Measurements from ENCODE around the gene DERL3. TPM values are rescaled to one million over a fixed set of nuclear protein-coding genes. Genes with fewer than 3 reads are reported as not detected.

The DERL3 gene
- total and polyA plus RNA-seq, 2 experiments from 2014 or later, result 0.73 to 1.2 TPM

DNA sequence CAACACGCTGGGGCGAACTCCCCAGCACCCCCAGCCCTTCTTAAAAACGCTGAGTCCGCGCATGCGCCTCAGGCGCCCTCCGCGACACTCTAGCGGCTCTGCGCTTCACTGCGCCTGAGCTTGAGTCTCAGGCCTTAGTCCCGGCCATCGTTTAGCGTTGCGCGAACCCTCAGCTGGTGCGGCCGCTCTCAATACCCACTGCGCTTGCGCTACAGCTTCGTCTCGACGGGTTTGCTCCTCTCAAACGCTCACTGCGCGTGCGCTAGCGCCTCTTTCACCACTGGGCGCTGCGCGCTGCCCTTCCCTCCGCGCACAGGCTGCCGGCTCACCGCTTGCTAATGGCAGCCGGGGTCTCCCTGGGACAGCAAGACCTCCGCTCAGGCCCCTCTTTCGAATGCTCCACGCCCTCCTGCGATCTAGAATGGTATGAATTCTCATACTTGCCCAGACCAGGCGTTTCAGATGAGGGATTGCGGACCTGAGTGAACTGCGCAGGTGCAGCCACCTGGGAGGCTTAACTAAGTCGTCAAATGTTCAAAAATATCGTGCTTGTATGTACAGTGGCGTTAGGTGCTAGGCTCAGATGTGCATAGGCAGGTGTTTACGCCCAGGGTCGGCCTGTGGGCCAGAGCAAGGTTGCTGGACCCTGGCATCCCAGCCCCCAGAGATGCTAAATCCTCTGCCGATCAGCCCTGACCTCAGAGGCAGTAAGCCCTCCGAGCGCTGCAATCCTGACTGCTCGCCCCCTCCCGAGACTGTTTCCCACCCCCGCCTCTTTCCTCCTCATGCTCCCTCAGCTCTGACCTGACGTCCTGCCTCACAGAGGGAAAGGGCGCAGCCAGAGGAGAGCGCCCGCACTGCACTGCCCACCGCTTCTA is 19.0 kb upstream of the DERL3 start, which contains the start of gene SLC2A11:
TSS of gene SLC2A11 (plus strand) at position 270 of the 878 bp plus-strand sequence. CDS start at position 395, 125 bp downstream.
- no peaks in the 10 kb centered on the region for H3K36me3 ChIP-seq (ENCODE audit: low read depth)
- in situ Hi-C loops (cut with MboI), result no loop called here
- peak within 1 kb of the TSS; percentile 72 for H3K9ac ChIP-seq
- DNase-seq, result peak; percentile 100
- H4K20me1 ChIP-seq (ENCODE audit: insufficient read depth), result no peaks in the 10 kb centered on the region
- peak within 1 kb of the TSS; percentile 100 for H2AFZ ChIP-seq
- peak within 1 kb of the TSS; percentile 91 for H3K4me3 ChIP-seq
- no peaks in the 10 kb centered on the region for H3K27me3 ChIP-seq (replicated peaks; ENCODE audit: insufficient read depth)
- H3K79me2 ChIP-seq (ENCODE audit: insufficient read depth), result no peaks in the 10 kb centered on the region
- H3K27ac ChIP-seq, result peak within 1 kb of the TSS; percentile 43
- WGBS, 2 experiments (ENCODE audit: low coverage in 1 of 2, low lambda C conversion rate in 2 of 2, missing lambda C conversion rate in 2 of 2), result 2 to 3% methylated on average over 56 to 58 of the region's 60 CpGs
- no peaks in the 10 kb centered on the region for H3K9me3 ChIP-seq (ENCODE audit: low read depth)
- TF ChIP-seq EZH2phosphoT487 (IDR thresholded peaks at IDR 0.05; ENCODE audit: insufficient read depth, low read depth) (no peak), EZH2 (IDR thresholded peaks at IDR 0.05; ENCODE audit: insufficient read depth, poor library complexity, severe bottlenecking) (no peak)
- no peaks in the 10 kb centered on the region for H3F3A ChIP-seq (ENCODE audit: insufficient read depth)
- peaks cover 3% of the 10 kb centered on the region; the same call in 1 of the 2 replicates for H3K4me1 ChIP-seq (ENCODE audit: insufficient read depth)
- H3K9me2 ChIP-seq (ENCODE audit: insufficient read depth), result no peaks in the 10 kb centered on the region
- peak within 1 kb of the TSS; percentile 96 for H3K4me2 ChIP-seq (ENCODE audit: unreplicated experiment)

GRCh38 chr22:23856721-23857605 is 18.2 kb upstream of the DERL3 start:
- Histone ChIP-seq H3K9ac (peak overlapping the region; percentile 72), H4K20me1 (ENCODE audit: insufficient read depth) (no peaks in the 10 kb centered on the region), H3K36me3 (ENCODE audit: low read depth) (no peaks in the 10 kb centered on the region), H2AFZ (peak overlapping the region; percentile 100), H3K27me3 (replicated peaks; ENCODE audit: insufficient read depth) (no peaks in the 10 kb centered on the region), H3K9me3 (ENCODE audit: low read depth) (no peaks in the 10 kb centered on the region), H3K4me3 (peak overlapping the region; percentile 91), H3K4me1 (ENCODE audit: insufficient read depth) (peaks cover 3% of the 10 kb centered on the region; the same call in 1 of the 2 replicates), H3K9me2 (ENCODE audit: insufficient read depth) (no peaks in the 10 kb centered on the region), H3K4me2 (ENCODE audit: unreplicated experiment) (peak overlapping the region; percentile 75), H3K27ac (peak overlapping the region; percentile 43), H3F3A (ENCODE audit: insufficient read depth) (no peaks in the 10 kb centered on the region), H3K79me2 (ENCODE audit: insufficient read depth) (no peaks in the 10 kb centered on the region)
- 1 to 2% methylated on average over 43 to 57 of the region's 58 CpGs for WGBS, 2 experiments (ENCODE audit: low coverage in 1 of 2, low lambda C conversion rate in 2 of 2, missing lambda C conversion rate in 2 of 2)
- no peak for TF ChIP-seq EZH2 (IDR thresholded peaks at IDR 0.05; ENCODE audit: insufficient read depth, poor library complexity, severe bottlenecking)
- no peak for TF ChIP-seq EZH2phosphoT487 (IDR thresholded peaks at IDR 0.05; ENCODE audit: insufficient read depth, low read depth)
- DNase-seq, result peak; percentile 80
- in situ Hi-C loops (cut with MboI), result no loop called here

DNA sequence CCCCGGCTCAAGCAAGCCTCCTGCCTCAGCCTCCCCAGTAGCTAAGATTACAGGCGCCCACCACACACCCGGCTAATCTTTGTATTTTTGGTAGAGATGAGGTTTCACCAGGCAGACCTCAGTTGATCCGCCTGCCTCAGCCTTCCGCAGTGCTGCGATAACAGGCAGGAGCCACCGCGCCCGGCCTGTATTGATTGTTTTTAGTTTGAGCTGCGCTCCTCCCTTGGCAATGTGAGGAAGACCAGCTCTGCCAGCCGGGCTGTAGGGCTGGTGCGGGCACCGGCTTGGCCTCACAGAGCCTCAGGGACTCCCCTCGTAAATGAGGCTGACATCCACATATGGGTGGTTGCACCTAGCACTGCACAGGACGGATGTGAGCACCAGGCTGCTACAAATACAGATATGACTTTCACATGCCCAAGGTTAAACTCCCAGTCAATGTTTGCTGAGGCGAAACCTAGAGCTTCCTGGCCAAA is 11.4 kb upstream of the DERL3 start:
- Histone ChIP-seq H3K36me3 (ENCODE audit: low read depth) (no peaks in the 10 kb centered on the region), H3K4me3 (no peak overlapping the region), H3K9me2 (ENCODE audit: insufficient read depth) (no peaks in the 10 kb centered on the region), H3K27ac (no peak overlapping the region), H4K20me1 (ENCODE audit: insufficient read depth) (no peaks in the 10 kb centered on the region), H3K27me3 (replicated peaks; ENCODE audit: insufficient read depth) (no peaks in the 10 kb centered on the region), H3K4me2 (ENCODE audit: unreplicated experiment) (peak overlapping the region; percentile 50), H2AFZ (no peak overlapping the region), H3K9ac (no peak overlapping the region), H3F3A (ENCODE audit: insufficient read depth) (no peaks in the 10 kb centered on the region), H3K4me1 (ENCODE audit: insufficient read depth) (no peaks in the 10 kb centered on the region; the same call in 1 of the 2 replicates), H3K79me2 (ENCODE audit: insufficient read depth) (no peaks in the 10 kb centered on the region), H3K9me3 (ENCODE audit: low read depth) (no peaks in the 10 kb centered on the region)
- WGBS, 2 experiments (ENCODE audit: low coverage in 1 of 2, low lambda C conversion rate in 2 of 2, missing lambda C conversion rate in 2 of 2), result 78 to 82% methylated on average over 16 of the region's 16 CpGs
- TF ChIP-seq EZH2phosphoT487 (IDR thresholded peaks at IDR 0.05; ENCODE audit: insufficient read depth, low read depth), result no peak
- no peak for TF ChIP-seq EZH2 (IDR thresholded peaks at IDR 0.05; ENCODE audit: insufficient read depth, poor library complexity, severe bottlenecking)
- no peak for DNase-seq
- in situ Hi-C loops (cut with MboI), result no loop called here

Data from GM23248 (cell line).